Heart left ventricle (tissue), 16 donors: ENCODE measurements around the gene GFRA4. TPM values are rescaled to one million over a fixed set of nuclear protein-coding genes. Genes with fewer than 3 reads are reported as not detected.

Experiments
- ATAC-seq, 4 donors: fragments of 200-7000 bp; cut with Tn5 transposase; one replicate each; pipeline ENCODE4 v1.9.1; 2020 to 2022; ENCODE audit warnings: moderate library complexity in 4 of 4, mild to moderate bottlenecking in 3 of 4, moderate number of reproducible peaks in 1 of 4
- DNase-seq, 5 donors: peaks; one replicate each; pipeline ENCODE4 v3.0.0-alpha.2; 2020
- H3K27ac ChIP-seq, 12 donors: fragments of 200-600 bp; sonication (generic) in 4 of 12; one replicate each; pipeline versions ENCODE4 v1.5.0 to v1.8.0; 2016 to 2022; ENCODE audit warnings: mild to moderate bottlenecking in 2 of 12
- H3K27me3 ChIP-seq, 9 donors: fragments of 200-600 bp; sonication (generic) in 2 of 9; one replicate each; pipeline versions ENCODE4 v1.5.1 to v1.8.0; 2016 to 2022; ENCODE audit warnings: mild to moderate bottlenecking in 3 of 9
- H3K36me3 ChIP-seq, 9 donors: fragments of 200-600 bp; sonication (generic) in 2 of 9; one replicate each; pipeline versions ENCODE4 v1.5.0 to v1.8.0; 2018 to 2022; ENCODE audit warnings: mild to moderate bottlenecking in 2 of 9
- H3K4me1 ChIP-seq, 12 donors: fragments of 200-600 bp; sonication (generic) in 4 of 12; one replicate each; pipeline versions ENCODE4 v1.5.0 to v1.8.0; 2016 to 2022; ENCODE audit warnings: mild to moderate bottlenecking in 3 of 12
- H3K4me3 ChIP-seq, 12 donors: fragments of 200-600 bp; sonication (generic) in 4 of 12; one replicate each; pipeline versions ENCODE4 v1.5.0 to v1.8.0; 2017 to 2022; ENCODE audit warnings: mild to moderate bottlenecking in 9 of 12, moderate library complexity in 4 of 12
- H3K9me3 ChIP-seq, 12 donors: fragments of 200-600 bp; sonication (generic) in 4 of 12; one replicate each; pipeline versions ENCODE4 v1.5.0 to v1.8.0; 2016 to 2022; ENCODE audit warnings: mild to moderate bottlenecking in 1 of 12
- POLR2A ChIP-seq, 2 donors: fragments of 450-650 bp; IDR thresholded peaks; one replicate each; pipeline ENCODE4 v1.6.1; 2017; ENCODE audit warnings: antibody characterized with exemption in 2 of 2, mild to moderate bottlenecking in 2 of 2, moderate library complexity in 2 of 2
- WGBS, 4 donors: extraction: QIAGEN DNeasy Blood & Tissue Kit in 2 of 4; methylation state at CpG; one replicate each; pipeline versions ENCODE4 v1.1.5 to v1.1.7; 2013 to 2018; 5-methylcytosine and 5-hydroxymethylcytosine counted together
- intact Hi-C, 10 donors: fragments of 100-400 bp; cut with DNase I; formaldehyde crosslinking; loops; one replicate each; pipeline versions ENCODE4 v1.11.1 to v1.14.2; 2022
- polyA plus RNA-seq, 2 donors: library from polyadenylated mRNA; stranded (reverse); fragments of 200-250 nt; gene quantifications; one replicate each; pipeline ENCODE4 v1.2.3, GENCODE V29; 2013
- total RNA-seq, 9 donors: library from RNA; depleted of rRNA in 2 of 9; stranded (reverse); fragments of >200 nt in 2 of 9; fragmentation: NEBNext Ultra II Directional in 3 of 9; extraction: Animal tissue kit (Norgen Biotek cat#: 25700) in 3 of 9; gene quantifications; one replicate each; pipeline versions ENCODE4 v1.1.0 to v1.2.4, GENCODE V29; 2016 to 2023
- TF ChIP-seq, protein P1 (sequence below), 12 donors: fragments of 200-600 bp; sonication (generic) in 4 of 12; IDR thresholded peaks; one replicate each; pipeline versions ENCODE4 v1.5.0 to v1.8.0; 2018 to 2022; ENCODE audit warnings: antibody characterized with exemption in 12 of 12, mild to moderate bottlenecking in 5 of 12
- donor health status: ischemic (EF 13 %, LVEDD 7.1; RV severe dilation, severe dysfunction).
- donor health status: healthy with polysubstance abuse.
- donor health status: DM: no; HTN: yes; CAD: no.
- donor health status: DM: no; HTN: no; CAD: no.
- donor health status: ischemic (EF 25% LVEDD 6.9; RV normal size, moderate dysfunction).
- donor health status: ischemic (EF 25% LVEDD 5.7; RV mildly dilated, moderate dysfunction).
- donor health status: healthy.
- donor health status: DM: yes; HTN: yes; CAD: no.
- donor health status: ischemic (EF 35%, LVEDD 5.7; RV mildly dilated, moderate dysfunction).
- donor health status: nonischemic (EF 11% LVEDD 7.7; RV severe dilation, severe dysfunction).
- donor health status: DM: yes; HTN: yes; CAD: no.
- donor health status: PGD.
- donor health status: ischemic (EF 29% LVEDD 5.4; RV normal size, mild dysfunction).
- donor health status: nonischemic (EF 23%, LVEDD 6.1; RV moderate dilation, normal function).

The GFRA4 gene
- total and polyA plus RNA-seq, 11 donors: not detected

DNA sequence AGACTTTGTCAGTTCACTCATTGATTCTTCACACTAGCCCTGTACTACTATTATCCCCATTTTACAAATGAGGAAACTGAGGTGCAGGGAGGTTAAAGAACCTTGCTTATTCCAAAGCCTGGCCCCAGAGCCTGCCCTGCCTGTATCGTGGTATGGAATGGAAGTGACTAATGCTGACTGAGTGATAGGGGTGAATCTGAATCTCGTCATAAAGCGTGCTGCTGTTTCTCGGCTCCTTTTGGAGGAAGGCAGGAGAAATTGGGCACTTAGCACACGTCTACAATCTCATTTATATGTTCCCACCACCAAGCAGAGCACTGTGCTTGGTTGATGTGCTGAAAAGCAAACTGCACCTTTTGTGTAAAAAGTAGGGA, 17.1 kb downstream of the GFRA4 start:
- TF ChIP-seq, protein P1, sequence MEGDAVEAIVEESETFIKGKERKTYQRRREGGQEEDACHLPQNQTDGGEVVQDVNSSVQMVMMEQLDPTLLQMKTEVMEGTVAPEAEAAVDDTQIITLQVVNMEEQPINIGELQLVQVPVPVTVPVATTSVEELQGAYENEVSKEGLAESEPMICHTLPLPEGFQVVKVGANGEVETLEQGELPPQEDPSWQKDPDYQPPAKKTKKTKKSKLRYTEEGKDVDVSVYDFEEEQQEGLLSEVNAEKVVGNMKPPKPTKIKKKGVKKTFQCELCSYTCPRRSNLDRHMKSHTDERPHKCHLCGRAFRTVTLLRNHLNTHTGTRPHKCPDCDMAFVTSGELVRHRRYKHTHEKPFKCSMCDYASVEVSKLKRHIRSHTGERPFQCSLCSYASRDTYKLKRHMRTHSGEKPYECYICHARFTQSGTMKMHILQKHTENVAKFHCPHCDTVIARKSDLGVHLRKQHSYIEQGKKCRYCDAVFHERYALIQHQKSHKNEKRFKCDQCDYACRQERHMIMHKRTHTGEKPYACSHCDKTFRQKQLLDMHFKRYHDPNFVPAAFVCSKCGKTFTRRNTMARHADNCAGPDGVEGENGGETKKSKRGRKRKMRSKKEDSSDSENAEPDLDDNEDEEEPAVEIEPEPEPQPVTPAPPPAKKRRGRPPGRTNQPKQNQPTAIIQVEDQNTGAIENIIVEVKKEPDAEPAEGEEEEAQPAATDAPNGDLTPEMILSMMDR (IDR thresholded peaks at IDR 0.05): no peak
- no peak for TF ChIP-seq POLR2A (IDR thresholded peaks at IDR 0.05)
- no peaks in the 10 kb centered on the region for H3K9me3 ChIP-seq
- H3K36me3 ChIP-seq: peaks cover 0 to 90% (median 75%) of the 10 kb centered on the region in 9 donors
- no peak overlapping the region for H3K4me3 ChIP-seq
- DNase-seq (no peak), ATAC-seq (no peak)
- intact Hi-C loops: no loop called here
- 74 to 91% (median 83%) methylated on average over 5 of the region's 5 CpGs for WGBS, 4 donors
- H3K4me1 ChIP-seq: no peaks in the 10 kb centered on the region
- no peak overlapping the region for H3K27ac ChIP-seq
- no peaks in the 10 kb centered on the region for H3K27me3 ChIP-seq

DNA sequence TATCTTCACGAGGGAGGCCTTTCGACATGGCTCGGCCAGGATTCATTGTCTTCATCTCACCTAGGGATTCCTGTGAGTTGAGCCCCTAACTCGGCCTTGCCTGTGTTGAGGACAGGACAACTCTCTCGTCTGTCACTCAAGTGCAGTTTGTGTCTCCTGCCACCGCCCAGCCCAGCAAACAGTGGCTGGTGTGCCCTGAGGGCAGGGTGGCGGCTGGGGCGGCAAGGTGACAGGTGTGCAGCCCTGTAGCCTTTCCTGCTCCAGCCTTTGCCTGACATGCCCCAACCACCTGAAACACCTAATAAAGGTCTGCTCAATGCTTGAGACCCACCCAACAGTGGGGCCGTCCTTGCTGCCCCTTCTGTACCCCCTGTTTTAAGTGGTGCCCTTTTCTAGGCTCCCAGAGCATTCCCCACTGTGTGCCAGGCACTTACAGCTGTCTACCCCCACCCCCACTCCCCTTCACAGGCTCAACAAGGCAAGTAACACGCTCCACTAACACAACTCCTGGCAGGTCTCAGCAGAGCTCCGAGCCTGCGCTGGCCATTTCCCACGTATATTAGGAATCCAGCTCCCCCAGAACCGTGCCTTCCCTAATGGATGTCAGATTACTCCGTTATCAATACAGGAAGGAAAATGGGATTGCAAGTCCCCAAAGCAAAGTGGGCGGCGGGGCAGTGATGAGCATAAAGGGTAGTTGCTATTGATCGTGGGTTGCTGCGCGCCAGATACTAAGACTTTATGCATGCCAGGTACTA, 17.7 kb downstream of the GFRA4 start:
- H3K27me3 ChIP-seq: no peaks in the 10 kb centered on the region
- H3K9me3 ChIP-seq: peaks cover 0 to 3% (median 0%) of the 10 kb centered on the region in 12 donors
- WGBS, 4 donors: 93 to 95% (median 93%) methylated on average over 20 of the region's 20 CpGs
- no peaks in the 10 kb centered on the region for H3K4me1 ChIP-seq
- intact Hi-C loops: no loop called here
- DNase-seq: no peak
- peak in 1 of 4 donors; percentile 40 for ATAC-seq
- no peak overlapping the region for H3K4me3 ChIP-seq
- H3K36me3 ChIP-seq: peaks cover 0 to 94% (median 74%) of the 10 kb centered on the region in 9 donors
- TF ChIP-seq POLR2A (IDR thresholded peaks at IDR 0.05): no peak
- TF ChIP-seq, protein P1 (IDR thresholded peaks at IDR 0.05): no peak
- H3K27ac ChIP-seq: no peak overlapping the region

DNA sequence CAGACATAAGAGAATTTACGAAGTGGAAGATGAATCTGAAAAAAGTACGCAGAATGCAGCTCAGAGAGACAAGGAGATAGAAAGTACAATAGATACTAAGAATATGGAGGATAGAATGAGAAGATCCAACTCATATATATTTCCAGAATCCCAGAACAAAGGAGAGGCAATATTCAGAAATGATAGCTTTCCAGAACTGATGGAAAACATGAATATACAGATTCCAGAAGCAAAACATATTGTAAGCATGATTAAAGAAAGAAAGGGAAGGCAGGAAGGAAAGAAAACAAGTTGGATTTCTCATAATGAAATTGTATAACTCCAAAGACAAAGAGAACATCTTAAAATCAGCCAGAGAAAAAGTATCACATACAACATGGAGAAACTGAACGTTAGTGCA, 22.9 kb downstream of the GFRA4 start:
- no peak for ATAC-seq
- Histone ChIP-seq H3K27ac (no peak overlapping the region), H3K27me3 (no peaks in the 10 kb centered on the region), H3K36me3 (peaks cover 0 to 74% (median 42%) of the 10 kb centered on the region in 9 donors), H3K4me3 (no peak overlapping the region), H3K9me3 (peaks cover 0 to 8% (median 0%) of the 10 kb centered on the region in 12 donors), H3K4me1 (no peaks in the 10 kb centered on the region)
- 81 to 98% (median 97%) methylated on average over 3 of the region's 3 CpGs for WGBS, 4 donors
- intact Hi-C loops: no loop called here
- DNase-seq: no peak
- TF ChIP-seq, protein P1 (IDR thresholded peaks at IDR 0.05): no peak

DNA sequence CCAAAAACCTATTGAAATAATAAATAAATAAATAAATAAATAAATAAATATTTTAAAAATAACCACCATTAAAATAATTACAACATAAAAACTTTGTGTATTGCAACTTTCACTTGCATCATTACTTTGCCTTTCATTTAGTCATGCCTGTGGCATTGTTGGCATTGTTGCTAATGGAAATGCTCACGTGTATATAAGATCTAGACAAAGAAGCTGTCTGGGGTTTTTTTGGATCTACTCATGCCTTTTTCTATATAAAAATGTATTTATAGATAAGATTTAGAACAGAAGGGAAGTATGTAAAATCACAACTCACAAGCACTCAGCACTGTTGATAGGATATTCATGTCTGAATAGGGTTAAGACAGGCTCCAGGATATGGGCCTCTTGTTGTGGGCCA, 27.9 kb downstream of the GFRA4 start:
- 97 to 100% (median 98%) methylated on average over 1 of the region's 1 CpG for WGBS, 4 donors
- no peaks in the 10 kb centered on the region for H3K4me1 ChIP-seq
- H3K4me3 ChIP-seq: no peak overlapping the region
- ATAC-seq (no peak), DNase-seq (no peak)
- intact Hi-C loops: no loop called here
- no peak overlapping the region for H3K27ac ChIP-seq
- peaks cover 0 to 3% (median 0%) of the 10 kb centered on the region in 12 donors for H3K9me3 ChIP-seq
- no peaks in the 10 kb centered on the region for H3K27me3 ChIP-seq
- peaks cover 0 to 45% (median 29%) of the 10 kb centered on the region in 9 donors for H3K36me3 ChIP-seq
- no peak for TF ChIP-seq POLR2A (IDR thresholded peaks at IDR 0.05)
- TF ChIP-seq, protein P1 (IDR thresholded peaks at IDR 0.05): no peak
